OCI-LY3 (cell line): ENCODE measurements around the gene SCUBE3.

Source experiments
- CTCF ChIP-seq: fragments of 200-600, 300-600 bp; sonication (generic); IDR thresholded peaks from 2 replicates; pipeline ENCODE4 v1.5.1; 2014; ENCODE audit warnings: antibody characterized with exemption, low read length, low read depth
- EZH2phosphoT487 ChIP-seq: fragments of 200-600 bp; shearing (Covaris generic); IDR thresholded peaks from 2 replicates; pipeline ENCODE4 v1.6.1; 2018; ENCODE audit warnings: antibody characterized with exemption, mixed run types, low read depth

GRCh38 chr6:35298625-35299140 is 84.9 kb downstream of the SCUBE3 start:
- no peak for TF ChIP-seq CTCF
- TF ChIP-seq EZH2phosphoT487: no peak
